CD14-positive monocyte (primary cell): ENCODE measurements around the gene XYLT1. TPM values are rescaled to one million over a fixed set of nuclear protein-coding genes. Genes with fewer than 3 reads are reported as not detected.

ENCODE experiments used
- DNase-seq, 3 donors: peaks; one replicate each; pipeline ENCODE4 v3.0.0-alpha.2; 2011 to 2022
- H2AFZ ChIP-seq: 2 replicates; pipeline ENCODE4 v1.6.0; 2012; ENCODE audit warnings: mild to moderate bottlenecking, low read depth, low read length, inconsistent platforms; ENCODE audit not compliant: insufficient read depth, poor library complexity, severe bottlenecking
- H3K27ac ChIP-seq, 2 donors: 1 replicate in 1 of 2; 2 replicates in 1 of 2; pipeline ENCODE4 v1.5.1; 2012 to 2013; ENCODE audit warnings: low read length in 2 of 2, control low read depth in 1 of 2, inconsistent platforms in 1 of 2, low read depth in 1 of 2, mild to moderate bottlenecking in 1 of 2
- H3K27me3 ChIP-seq, 2 donors: one replicate each; pipeline versions ENCODE4 v1.6.0 to v1.6.1; 2011 to 2013; ENCODE audit warnings: low read length in 2 of 2; ENCODE audit not compliant: control insufficient read depth in 2 of 2, insufficient read depth in 2 of 2
- H3K36me3 ChIP-seq, 2 donors: replicated peaks in 1 of 2; 1 replicate in 1 of 2; 2 replicates in 1 of 2; pipeline versions ENCODE4 v1.5.1 to v1.6.1; 2012 to 2013; ENCODE audit warnings: low read length in 2 of 2, control low read depth in 1 of 2, inconsistent platforms in 1 of 2, mild to moderate bottlenecking in 1 of 2; ENCODE audit not compliant: insufficient read depth in 2 of 2, control insufficient read depth in 1 of 2
- H3K4me1 ChIP-seq, 2 donors: 1 replicate in 1 of 2; 2 replicates in 1 of 2; pipeline versions ENCODE4 v1.5.1 to v1.6.1; 2012 to 2013; ENCODE audit warnings: low read length in 2 of 2, control low read depth in 1 of 2, inconsistent platforms in 1 of 2, mild to moderate bottlenecking in 1 of 2, moderate library complexity in 1 of 2; ENCODE audit not compliant: insufficient read depth in 2 of 2, control insufficient read depth in 1 of 2
- H3K4me2 ChIP-seq: replicated peaks from 2 replicates; pipeline ENCODE3; 2012; ENCODE audit warnings: low read length, moderate library complexity, mild to moderate bottlenecking; ENCODE audit not compliant: poor library complexity, severe bottlenecking; ENCODE audit errors: extremely low read depth
- H3K4me3 ChIP-seq, 3 experiments: fragments of 200-600 bp in 1 of 3; sonication (generic) in 1 of 3; replicated peaks in 1 of 3; 1 replicate in 2 of 3; 2 replicates in 1 of 3; pipeline ENCODE4 v1.5.1; 2011 to 2013; ENCODE audit warnings: low read length in 3 of 3, mild to moderate bottlenecking in 3 of 3, control low read depth in 2 of 3, low read depth in 2 of 3, inconsistent platforms in 1 of 3, moderate library complexity in 1 of 3
- H3K79me2 ChIP-seq: 2 replicates; pipeline ENCODE4 v1.6.0; 2012; ENCODE audit warnings: mild to moderate bottlenecking, control low read depth, inconsistent platforms, low read length, moderate library complexity; ENCODE audit not compliant: insufficient read depth
- H3K9ac ChIP-seq: 2 replicates; pipeline ENCODE4 v1.6.0; 2017; ENCODE audit warnings: low read length, mild to moderate bottlenecking; ENCODE audit not compliant: insufficient read depth, poor library complexity, severe bottlenecking
- H3K9me3 ChIP-seq, 2 donors: replicated peaks in 1 of 2; 1 replicate in 1 of 2; 2 replicates in 1 of 2; pipeline versions ENCODE4 v1.5.1 to v1.6.1; 2012 to 2013; ENCODE audit warnings: low read length in 2 of 2, control low read depth in 1 of 2; ENCODE audit not compliant: control insufficient read depth in 1 of 2, insufficient read depth in 1 of 2
- H4K20me1 ChIP-seq: 2 replicates; pipeline ENCODE4 v1.6.0; 2012; ENCODE audit warnings: mild to moderate bottlenecking, low read length, control low read depth, moderate library complexity; ENCODE audit not compliant: insufficient read depth
- H3K27ac Mint-ChIP-seq, 7 donors: one replicate each; pipeline ENCODE4 v1.8.0; 2020; ENCODE audit warnings: mild to moderate bottlenecking in 7 of 7, mixed read lengths in 7 of 7, moderate library complexity in 6 of 7, inconsistent platforms in 2 of 7
- H3K27me3 Mint-ChIP-seq, 3 donors: one replicate each; pipeline ENCODE4 v1.8.0; 2021 to 2022; ENCODE audit warnings: low read depth in 3 of 3, mild to moderate bottlenecking in 3 of 3, mixed read lengths in 3 of 3, moderate library complexity in 3 of 3, inconsistent platforms in 1 of 3
- H3K36me3 Mint-ChIP-seq, 2 donors: one replicate each; pipeline ENCODE4 v1.8.0; 2020; ENCODE audit warnings: mixed read lengths in 2 of 2, inconsistent platforms in 1 of 2, mild to moderate bottlenecking in 1 of 2
- H3K4me1 Mint-ChIP-seq: one replicate; pipeline ENCODE4 v1.8.0; 2020; ENCODE audit warnings: mild to moderate bottlenecking, mixed read lengths
- H3K4me3 Mint-ChIP-seq, 2 donors: one replicate each; pipeline ENCODE4 v1.8.0; 2020; ENCODE audit warnings: mild to moderate bottlenecking in 2 of 2, mixed read lengths in 2 of 2, moderate library complexity in 1 of 2
- H3K9me3 Mint-ChIP-seq, 7 donors: one replicate each; pipeline ENCODE4 v1.8.0; 2020 to 2022; ENCODE audit warnings: mixed read lengths in 7 of 7, mild to moderate bottlenecking in 6 of 7, moderate library complexity in 6 of 7, inconsistent platforms in 2 of 7
- CTCF ChIP-seq: fragments of 200-600 bp; IDR thresholded peaks from one replicate; pipeline ENCODE4 v1.8.0; 2022; ENCODE audit warnings: antibody characterized with exemption, mild to moderate bottlenecking
- WGBS: methylation state at CpG from one replicate; pipeline ENCODE4 v1.1.5; 2013; ENCODE audit warnings: missing lambda C conversion rate; ENCODE audit not compliant: insufficient coverage; 5-methylcytosine and 5-hydroxymethylcytosine counted together
- intact Hi-C, 2 donors: fragments of 100-400 bp; cut with micrococcal nuclease; formaldehyde crosslinking; loops; one replicate each; pipeline versions ENCODE4 v1.15.0 to v1.15.1; 2023
- polyA plus RNA-seq, 3 donors: library from polyadenylated mRNA; depleted of rRNA in 1 of 3; unstranded in 2 of 3; stranded (reverse) in 1 of 3; fragments of 300-500 nt in 2 of 3; fragments of >200 nt in 1 of 3; fragmentation: Illumina TruSeq in 2 of 3; gene quantifications; 1 replicate in 2 of 3; 2 replicates in 1 of 3; pipeline ENCODE4 v1.2.3, GENCODE V29; 2012 to 2021

The XYLT1 gene
- polyA plus RNA-seq, 3 donors = 0.51 to 9.4 (median 1.6) TPM

GRCh38 chr16:17515421-17516210, 44.9 kb upstream of the XYLT1 start:
- Histone ChIP-seq H3K9ac (no peak overlapping the region), H3K4me3 (no peak overlapping the region), H4K20me1 (no peaks in the 10 kb centered on the region), H3K79me2 (no peaks in the 10 kb centered on the region), H3K4me2 (no peak overlapping the region), H3K36me3 (no peaks in the 10 kb centered on the region), H2AFZ (no peak overlapping the region), H3K9me3 (no peaks in the 10 kb centered on the region), H3K27ac (no peak overlapping the region), H3K27me3 (peaks cover 0 to 5% of the 10 kb centered on the region in 2 donors), H3K4me1 (no peaks in the 10 kb centered on the region)
- H3K4me1 Mint-ChIP-seq = no peaks in the 10 kb centered on the region
- H3K4me3 Mint-ChIP-seq = no peak overlapping the region
- peaks cover 9 to 21% (median 10%) of the 10 kb centered on the region in 3 donors for H3K27me3 Mint-ChIP-seq
- H3K27ac Mint-ChIP-seq = no peak overlapping the region
- H3K36me3 Mint-ChIP-seq = no peaks in the 10 kb centered on the region
- 95% methylated on average over 9 of the region's 10 CpGs for WGBS
- no peaks in the 10 kb centered on the region for H3K9me3 Mint-ChIP-seq
- TF ChIP-seq CTCF = no peak
- no peak for DNase-seq
- intact Hi-C loops = no loop called here

DNA sequence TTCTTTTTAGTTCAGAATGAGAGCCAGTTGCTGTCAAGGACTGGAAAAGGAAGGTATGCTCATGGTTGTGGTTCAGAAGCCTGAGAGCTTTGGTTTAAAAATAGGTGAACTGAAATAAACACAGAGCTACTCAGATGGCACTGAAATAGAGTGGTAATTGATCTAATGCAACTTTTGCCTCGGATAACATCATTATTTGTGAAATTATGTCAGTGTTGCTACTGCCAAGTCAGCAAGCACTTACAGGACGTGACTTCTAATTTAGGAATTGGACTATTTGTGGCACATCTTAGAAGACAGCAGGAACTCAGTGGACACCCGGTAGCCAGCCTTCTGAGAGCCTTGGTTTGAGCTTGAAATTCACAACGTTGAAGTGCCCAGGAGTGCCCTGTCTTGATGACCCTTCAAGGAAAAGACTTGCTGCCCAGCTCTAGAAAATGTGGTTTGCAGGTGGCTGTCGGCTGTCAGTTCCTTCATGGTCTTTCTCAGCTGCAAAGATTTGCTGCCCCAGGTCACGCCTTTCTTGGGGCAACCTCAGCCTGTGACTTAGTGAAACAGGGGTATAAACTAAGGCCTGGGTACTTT, 42.0 kb upstream of the XYLT1 start:
- no peak for DNase-seq
- Histone ChIP-seq H4K20me1 (no peaks in the 10 kb centered on the region), H3K4me3 (no peak overlapping the region), H2AFZ (no peak overlapping the region), H3K4me2 (no peak overlapping the region), H3K9me3 (peaks cover 0 to 3% of the 10 kb centered on the region in 2 donors), H3K79me2 (no peaks in the 10 kb centered on the region), H3K27ac (no peak overlapping the region), H3K27me3 (peaks cover 0 to 2% of the 10 kb centered on the region in 2 donors), H3K4me1 (no peaks in the 10 kb centered on the region), H3K36me3 (no peaks in the 10 kb centered on the region), H3K9ac (no peak overlapping the region)
- intact Hi-C loops = no loop called here
- 64% methylated on average over 6 of the region's 6 CpGs for WGBS
- no peak overlapping the region for H3K4me3 Mint-ChIP-seq
- H3K27ac Mint-ChIP-seq = no peak overlapping the region
- H3K36me3 Mint-ChIP-seq = no peaks in the 10 kb centered on the region
- H3K9me3 Mint-ChIP-seq = peaks cover 0 to 15% (median 4%) of the 10 kb centered on the region in 7 donors
- peaks cover 7 to 19% (median 11%) of the 10 kb centered on the region in 3 donors for H3K27me3 Mint-ChIP-seq
- no peaks in the 10 kb centered on the region for H3K4me1 Mint-ChIP-seq
- no peak for TF ChIP-seq CTCF
